Measurements from ENCODE around the gene COX4I2. TPM values are rescaled to one million over a fixed set of nuclear protein-coding genes. Genes with fewer than 3 reads are reported as not detected.
"Not testable (repeated sequence)": the region's sequence is repeated elsewhere in the genome, so short reads cannot be mapped to it uniquely, and the experiment has no call there.

Gene COX4I2
- total RNA-seq, 1 experiment from 2014 or later, result not detected

GRCh38 chr20:31665753-31666152 is 28.0 kb downstream of the COX4I2 start:
- TF ChIP-seq CTCF (conservative IDR thresholded peaks at IDR 0.05; ENCODE audit: low read depth, low read length) (no peak), EZH2 (IDR thresholded peaks at IDR 0.05; ENCODE audit: borderline replicate concordance, low read depth, low read length, poor library complexity, severe bottlenecking) (no peak)
- ChIA-PET CTCF (interaction anchor here (2.2 kb wide), 1 partner anchor 58 kb away, joined by 14 read pairs; no protein-coding TSS in a partner anchor), POLR2A (ENCODE audit: low non-redundant PET) (no interaction called here)
- no peak overlapping the region for H3K27ac ChIP-seq (ENCODE audit: low read depth, low read length, poor library complexity, severe bottlenecking)
- BruUV-seq (replicated peaks), result no TSS peak
- intact Hi-C loops (cut with micrococcal nuclease; ENCODE audit: unreplicated experiment), result loop anchor here (2.0 kb wide), 1 partner anchor 47 kb away; no protein-coding TSS in a partner anchor
- peaks cover 10% of the 10 kb centered on the region for H3K4me1 ChIP-seq (ENCODE audit: insufficient read depth, low read length, poor library complexity, severe bottlenecking)
- H3K36me3 ChIP-seq (ENCODE audit: insufficient read depth, low read length, poor library complexity, severe bottlenecking), result peaks cover 9% of the 10 kb centered on the region
- DNase-seq (ENCODE audit: low spot score), result no peak
- no peaks in the 10 kb centered on the region for H3K27me3 ChIP-seq (replicated peaks; ENCODE audit: insufficient read depth, low read depth, low read length, poor library complexity)
- H3K9me3 ChIP-seq (ENCODE audit: low read depth, low read length, poor library complexity, severe bottlenecking), result no peaks in the 10 kb centered on the region
- H3K4me3 ChIP-seq (ENCODE audit: low read depth, low read length, poor library complexity, severe bottlenecking), result no peak overlapping the region

DNA sequence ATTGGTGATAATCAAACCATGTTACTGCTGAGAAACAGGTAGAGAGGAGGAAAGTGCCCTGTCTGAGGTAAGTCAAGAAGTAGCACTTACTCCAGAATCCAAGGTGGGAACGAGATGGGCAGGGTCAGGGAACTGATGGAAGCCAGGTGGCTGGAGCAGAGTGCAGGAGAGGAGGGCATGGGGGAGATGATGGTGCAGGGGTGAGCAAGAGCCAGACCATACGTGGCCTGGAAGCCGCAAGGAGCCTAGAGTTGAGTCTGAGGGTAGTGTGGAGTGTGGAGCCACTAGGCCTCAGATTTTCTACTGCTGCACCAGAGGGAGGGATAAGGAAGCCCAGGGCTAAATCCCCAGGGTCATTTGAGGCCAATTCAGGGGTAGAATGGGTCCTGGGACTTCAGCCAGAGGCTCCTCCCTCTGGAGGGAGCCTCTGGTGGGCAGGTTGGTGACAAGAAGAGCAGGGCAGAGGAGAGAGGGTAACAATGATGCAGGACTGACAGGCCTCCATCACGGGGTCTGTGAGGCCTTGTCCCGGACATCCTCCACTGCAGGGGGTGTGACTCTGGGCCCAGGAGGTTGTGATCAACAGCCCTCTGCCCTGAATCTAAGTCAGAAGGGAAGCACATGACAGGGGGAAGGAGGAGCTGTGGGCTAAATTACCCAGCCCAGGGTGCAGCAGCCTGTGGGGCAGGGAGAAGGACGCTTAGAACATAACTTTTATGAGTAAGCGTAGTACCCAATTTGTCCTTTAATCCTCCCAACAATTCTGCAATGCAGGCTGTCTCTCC is 28.7 kb downstream of the COX4I2 start:
- Histone ChIP-seq H3K4me1 (ENCODE audit: insufficient read depth, low read length, poor library complexity, severe bottlenecking) (peaks cover 10% of the 10 kb centered on the region), H3K36me3 (ENCODE audit: insufficient read depth, low read length, poor library complexity, severe bottlenecking) (peaks cover 9% of the 10 kb centered on the region), H3K27me3 (replicated peaks; ENCODE audit: insufficient read depth, low read depth, low read length, poor library complexity) (no peaks in the 10 kb centered on the region), H3K4me3 (ENCODE audit: low read depth, low read length, poor library complexity, severe bottlenecking) (no peak overlapping the region), H3K9me3 (ENCODE audit: low read depth, low read length, poor library complexity, severe bottlenecking) (no peaks in the 10 kb centered on the region), H3K27ac (ENCODE audit: low read depth, low read length, poor library complexity, severe bottlenecking) (peak overlapping the region; percentile 23)
- intact Hi-C loops (cut with micrococcal nuclease; ENCODE audit: unreplicated experiment), result loop anchor here (2.0 kb wide), 1 partner anchor 46 kb away; no protein-coding TSS in a partner anchor
- ChIA-PET POLR2A (ENCODE audit: low non-redundant PET) (no interaction called here), CTCF (interaction anchor here (0.6 kb wide), 1 partner anchor 25 kb away, joined by 3 read pairs; no protein-coding TSS in a partner anchor)
- no peak for TF ChIP-seq EZH2 (IDR thresholded peaks at IDR 0.05; ENCODE audit: borderline replicate concordance, low read depth, low read length, poor library complexity, severe bottlenecking)
- TF ChIP-seq CTCF (conservative IDR thresholded peaks at IDR 0.05; ENCODE audit: low read depth, low read length), result no peak
- BruUV-seq (replicated peaks), result no TSS peak
- DNase-seq (ENCODE audit: low spot score), result no peak

DNA sequence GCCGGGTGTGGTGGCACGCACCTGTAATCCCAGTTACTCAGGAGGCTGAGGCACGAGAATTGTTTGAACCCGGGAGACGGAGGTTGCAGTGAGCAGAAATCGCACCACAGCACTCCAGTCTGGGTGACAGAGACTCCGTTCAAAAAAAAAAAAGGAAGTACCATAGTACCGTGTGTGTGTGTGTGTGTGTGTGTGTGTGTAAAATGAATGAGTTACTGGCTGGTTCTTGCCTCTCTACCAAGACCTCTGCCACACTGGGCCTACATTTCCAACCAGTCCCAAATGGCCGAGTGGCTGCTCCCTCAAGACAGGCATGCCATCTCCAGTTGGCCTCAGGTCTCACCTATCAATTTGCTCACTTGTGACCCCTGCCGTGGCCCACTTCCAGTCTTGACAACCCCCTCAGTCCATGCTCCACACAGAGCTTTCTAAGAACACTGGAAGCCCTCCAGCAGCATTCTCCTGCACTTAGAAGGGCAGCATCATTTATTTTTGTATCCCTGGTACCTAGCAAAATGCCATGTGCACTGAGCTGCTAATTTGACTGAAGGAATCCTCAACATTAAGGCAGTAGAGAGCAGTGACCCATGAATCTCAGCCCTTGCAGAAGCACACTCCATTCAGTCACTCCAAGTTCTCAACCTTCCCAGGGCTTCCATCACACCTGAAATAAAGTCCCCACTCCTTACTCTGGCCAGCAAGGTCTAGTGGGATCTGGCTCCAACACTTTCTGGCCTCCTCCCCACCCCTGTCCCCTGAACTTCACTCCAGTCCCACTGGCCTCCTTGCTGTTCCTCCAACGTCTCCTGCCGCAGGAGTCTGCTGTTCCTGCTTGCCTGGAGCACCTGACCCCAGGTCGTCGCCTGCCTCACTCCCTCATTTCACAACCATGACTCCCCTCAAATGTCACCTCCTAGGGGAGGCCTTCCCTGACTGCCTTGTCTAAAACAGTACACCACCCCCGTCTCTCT is 29.9 kb downstream of the COX4I2 start:
- DNase-seq (ENCODE audit: low spot score), result no peak
- Histone ChIP-seq H3K9me3 (ENCODE audit: low read depth, low read length, poor library complexity, severe bottlenecking) (no peaks in the 10 kb centered on the region), H3K36me3 (ENCODE audit: insufficient read depth, low read length, poor library complexity, severe bottlenecking) (peaks cover 9% of the 10 kb centered on the region), H3K4me3 (ENCODE audit: low read depth, low read length, poor library complexity, severe bottlenecking) (no peak overlapping the region), H3K27me3 (replicated peaks; ENCODE audit: insufficient read depth, low read depth, low read length, poor library complexity) (no peaks in the 10 kb centered on the region), H3K4me1 (ENCODE audit: insufficient read depth, low read length, poor library complexity, severe bottlenecking) (peaks cover 1% of the 10 kb centered on the region), H3K27ac (ENCODE audit: low read depth, low read length, poor library complexity, severe bottlenecking) (no peak overlapping the region)
- POLR2A ChIA-PET (ENCODE audit: low non-redundant PET), result no interaction called here
- TF ChIP-seq CTCF (conservative IDR thresholded peaks at IDR 0.05; ENCODE audit: low read depth, low read length), result no peak
- TF ChIP-seq EZH2 (IDR thresholded peaks at IDR 0.05; ENCODE audit: borderline replicate concordance, low read depth, low read length, poor library complexity, severe bottlenecking), result no peak
- BruUV-seq (replicated peaks), result no TSS peak
- CTCF ChIA-PET, result interaction anchor here (0.6 kb wide), 1 partner anchor 26 kb away, joined by 3 read pairs; no protein-coding TSS in a partner anchor
- intact Hi-C loops (cut with micrococcal nuclease; ENCODE audit: unreplicated experiment), result loop anchor here (2.0 kb wide), 1 partner anchor 45 kb away; no protein-coding TSS in a partner anchor

DNA sequence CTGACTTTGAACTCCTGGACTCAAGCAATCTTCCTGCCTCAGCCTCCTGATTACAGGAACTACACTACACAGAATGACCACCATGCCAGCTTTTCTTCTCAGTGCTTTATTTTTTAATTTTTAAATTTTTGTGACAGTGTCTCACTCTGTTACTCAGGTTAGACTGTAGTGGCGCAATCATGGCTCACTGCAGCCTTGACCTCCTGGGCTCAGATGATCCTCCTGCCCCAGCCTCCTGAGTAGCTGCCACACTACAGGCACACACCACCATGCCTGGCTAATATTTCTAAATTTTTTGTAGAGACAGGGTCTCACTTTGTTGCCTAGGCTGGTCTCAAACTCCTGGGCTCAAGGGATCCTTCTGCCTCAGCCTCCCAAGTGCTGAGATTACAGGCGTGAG is 31.2 kb downstream of the COX4I2 start:
- H3K27ac ChIP-seq (ENCODE audit: low read depth, low read length, poor library complexity, severe bottlenecking); H3K27me3 ChIP-seq (replicated peaks; ENCODE audit: insufficient read depth, low read depth, low read length, poor library complexity); H3K4me3 ChIP-seq (ENCODE audit: low read depth, low read length, poor library complexity, severe bottlenecking); H3K9me3 ChIP-seq (ENCODE audit: low read depth, low read length, poor library complexity, severe bottlenecking); H3K36me3 ChIP-seq (ENCODE audit: insufficient read depth, low read length, poor library complexity, severe bottlenecking); H3K4me1 ChIP-seq (ENCODE audit: insufficient read depth, low read length, poor library complexity, severe bottlenecking); DNase-seq (ENCODE audit: low spot score); BruUV-seq (replicated peaks); POLR2A ChIA-PET (ENCODE audit: low non-redundant PET); intact Hi-C loops (cut with micrococcal nuclease; ENCODE audit: unreplicated experiment); CTCF ChIA-PET: not testable (repeated sequence)

Data from A673 (cell line).